Thymus (tissue), 11 donors: ENCODE measurements around the gene RD3L. TPM values are rescaled to one million over a fixed set of nuclear protein-coding genes. Genes with fewer than 3 reads are reported as not detected.

Experiments
- DNase-seq, 9 donors: peaks; one replicate each; pipeline ENCODE4 v3.0.0-alpha.2; 2013; ENCODE audit warnings: low spot score in 9 of 9, low read depth in 6 of 9, missing footprints in 1 of 9
- H3K27ac ChIP-seq, 2 donors: one replicate each; pipeline ENCODE4 v1.5.1; 2013; ENCODE audit warnings: control low read depth in 1 of 2, low read depth in 1 of 2, low read length in 1 of 2, mild to moderate bottlenecking in 1 of 2, moderate library complexity in 1 of 2
- H3K27me3 ChIP-seq, 2 donors: one replicate each; pipeline ENCODE4 v1.5.1; 2013; ENCODE audit warnings: low read length in 1 of 2; ENCODE audit not compliant: control insufficient read depth in 2 of 2, insufficient read depth in 1 of 2
- H3K36me3 ChIP-seq, 2 donors: one replicate each; pipeline ENCODE4 v1.5.1; 2013; ENCODE audit warnings: low read length in 1 of 2, mild to moderate bottlenecking in 1 of 2, moderate library complexity in 1 of 2; ENCODE audit not compliant: control insufficient read depth in 2 of 2, insufficient read depth in 2 of 2
- H3K4me1 ChIP-seq, 2 donors: one replicate each; pipeline ENCODE4 v1.5.1; 2013; ENCODE audit warnings: low read length in 2 of 2; ENCODE audit not compliant: control insufficient read depth in 2 of 2, insufficient read depth in 2 of 2
- H3K4me3 ChIP-seq, 2 donors: one replicate each; pipeline ENCODE4 v1.5.1; 2013; ENCODE audit warnings: low read length in 2 of 2, control low read depth in 1 of 2, mild to moderate bottlenecking in 1 of 2
- H3K9me3 ChIP-seq, 2 donors: one replicate each; pipeline ENCODE4 v1.5.1; 2013; ENCODE audit warnings: low read length in 1 of 2, mild to moderate bottlenecking in 1 of 2; ENCODE audit not compliant: control insufficient read depth in 2 of 2, insufficient read depth in 1 of 2
- WGBS: extraction: QIAGEN DNeasy Blood & Tissue Kit; methylation state at CpG from one replicate; pipeline ENCODE4 v1.1.7; 2013; 5-methylcytosine and 5-hydroxymethylcytosine counted together
- polyA plus RNA-seq: library from polyadenylated mRNA; stranded (reverse); fragments of 200-250 nt; gene quantifications from one replicate; pipeline ENCODE4 v1.2.3, GENCODE V29; 2013
- total RNA-seq: library from RNA; stranded (reverse); fragments of 120-200 nt; gene quantifications from one replicate; pipeline ENCODE4 v1.2.4, GENCODE V29; 2013
- donor health status: healthy.

RD3L gene
- total and polyA plus RNA-seq, 2 donors, result not detected

GRCh38 chr14:103899833-103900232, 42.5 kb downstream of the RD3L start:
- Histone ChIP-seq H3K4me1 (peaks cover 0 to 3% of the 10 kb centered on the region in 2 donors), H3K27me3 (no peaks in the 10 kb centered on the region), H3K9me3 (no peaks in the 10 kb centered on the region), H3K27ac (no peak overlapping the region), H3K4me3 (no peak overlapping the region), H3K36me3 (no peaks in the 10 kb centered on the region)
- WGBS, result 94% methylated on average over 14 of the region's 14 CpGs
- DNase-seq, result no peak

- no peak overlapping the region for H3K27ac ChIP-seq
- H3K36me3 ChIP-seq, result no peaks in the 10 kb centered on the region
- no peaks in the 10 kb centered on the region for H3K9me3 ChIP-seq
- H3K4me1 ChIP-seq, result peaks cover 0 to 3% of the 10 kb centered on the region in 2 donors
- 70% methylated on average over 13 of the region's 13 CpGs for WGBS
- H3K27me3 ChIP-seq, result no peaks in the 10 kb centered on the region
- H3K4me3 ChIP-seq, result no peak overlapping the region
- no peak for DNase-seq
These were observed 43.0 kb downstream of the RD3L start for GRCh38 chr14:103899316-103899715.

GRCh38 chr14:103898711-103899110, 43.6 kb downstream of the RD3L start:
- WGBS, result 91% methylated on average over 9 of the region's 9 CpGs
- Histone ChIP-seq H3K4me1 (peaks cover 0 to 3% of the 10 kb centered on the region in 2 donors), H3K4me3 (no peak overlapping the region), H3K27ac (no peak overlapping the region), H3K9me3 (no peaks in the 10 kb centered on the region), H3K36me3 (no peaks in the 10 kb centered on the region), H3K27me3 (no peaks in the 10 kb centered on the region)
- DNase-seq, result no peak

GRCh38 chr14:103898204-103898603, 44.1 kb downstream of the RD3L start:
- Histone ChIP-seq H3K36me3 (no peaks in the 10 kb centered on the region), H3K9me3 (no peaks in the 10 kb centered on the region), H3K27ac (no peak overlapping the region), H3K4me1 (peaks cover 0 to 3% of the 10 kb centered on the region in 2 donors), H3K4me3 (no peak overlapping the region), H3K27me3 (no peaks in the 10 kb centered on the region)
- no peak for DNase-seq
- WGBS, result 94% methylated on average over 4 of the region's 4 CpGs

DNA sequence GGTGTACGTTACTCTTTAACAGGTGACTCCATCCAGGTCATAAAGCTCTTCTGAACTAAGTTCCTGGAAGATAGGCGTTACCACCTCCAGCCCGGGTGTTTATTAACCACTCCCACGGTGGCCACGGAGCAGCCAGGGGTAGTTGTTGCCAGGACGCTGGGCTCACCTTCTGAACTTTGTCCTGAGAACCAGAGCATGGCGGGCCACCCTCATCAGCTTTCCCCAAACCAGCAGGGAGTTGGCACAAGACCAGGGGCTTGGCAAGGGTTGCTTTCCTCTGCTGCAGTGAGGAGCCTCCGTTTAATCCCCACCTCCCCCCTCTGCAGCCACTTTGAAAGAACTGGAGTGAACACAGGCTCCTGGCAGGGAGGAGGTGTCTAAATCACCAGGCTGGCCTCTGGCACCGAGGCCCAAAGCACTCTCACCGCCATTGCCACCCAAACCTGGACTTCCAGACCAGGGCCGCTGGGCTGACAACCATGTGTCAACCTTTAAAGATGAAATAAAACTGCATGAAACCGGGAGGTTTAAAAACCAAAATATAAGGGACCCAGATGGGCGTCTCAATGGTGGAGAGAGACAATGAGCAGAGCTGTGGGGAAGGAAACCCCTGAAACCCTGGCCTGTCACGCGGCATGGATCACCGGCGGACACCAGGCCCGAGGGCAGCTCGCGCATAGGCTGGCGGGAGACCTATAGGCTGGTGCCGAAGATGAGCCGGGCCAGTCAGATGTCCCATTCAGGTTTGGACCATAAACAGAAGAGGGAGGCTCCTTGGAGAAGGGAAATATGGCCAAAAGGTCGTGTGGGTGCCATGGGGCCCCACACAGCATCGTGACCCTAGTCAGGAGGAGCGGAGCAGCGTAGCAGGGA, 45.0 kb downstream of the RD3L start:
- 91% methylated on average over 27 of the region's 27 CpGs for WGBS
- no peaks in the 10 kb centered on the region for H3K36me3 ChIP-seq
- no peak for DNase-seq
- H3K4me1 ChIP-seq, result peaks cover 0 to 3% of the 10 kb centered on the region in 2 donors
- H3K27ac ChIP-seq, result no peak overlapping the region
- H3K27me3 ChIP-seq, result no peaks in the 10 kb centered on the region
- H3K4me3 ChIP-seq, result no peak overlapping the region
- no peaks in the 10 kb centered on the region for H3K9me3 ChIP-seq

- no peak for DNase-seq
- no peak overlapping the region for H3K4me3 ChIP-seq
- H3K27ac ChIP-seq, result no peak overlapping the region
These were observed 45.8 kb downstream of the RD3L start for GRCh38 chr14:103896578-103896977.

DNA sequence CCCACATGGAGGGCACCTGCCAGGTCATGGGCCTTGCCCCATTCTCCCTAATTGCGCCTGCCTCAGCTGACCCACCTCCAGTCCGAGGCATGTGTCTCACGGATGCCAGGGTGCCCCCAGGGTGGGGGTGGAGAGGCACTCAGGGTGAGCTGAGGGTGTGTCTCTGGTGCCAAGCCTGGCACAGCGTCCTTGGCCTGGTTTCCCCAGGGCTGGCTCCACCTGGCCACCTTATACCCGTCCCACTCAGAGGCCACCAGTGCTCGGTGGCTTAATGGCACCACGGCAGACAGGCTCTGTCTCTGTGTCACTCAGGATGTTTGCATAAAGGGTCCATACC, 47.6 kb downstream of the RD3L start:
- H3K27ac ChIP-seq, result no peak overlapping the region
- H3K4me1 ChIP-seq, result no peaks in the 10 kb centered on the region
- H3K4me3 ChIP-seq, result no peak overlapping the region
- WGBS, result 97% methylated on average over 7 of the region's 7 CpGs
- H3K9me3 ChIP-seq, result no peaks in the 10 kb centered on the region
- DNase-seq, result no peak
- no peaks in the 10 kb centered on the region for H3K27me3 ChIP-seq
- H3K36me3 ChIP-seq, result no peaks in the 10 kb centered on the region

More at GRCh38 chr14:103896578-103896977, 45.8 kb downstream of the RD3L start:
- Histone ChIP-seq H3K4me1 (peaks cover 0 to 3% of the 10 kb centered on the region in 2 donors), H3K36me3 (no peaks in the 10 kb centered on the region), H3K9me3 (no peaks in the 10 kb centered on the region), H3K27me3 (no peaks in the 10 kb centered on the region)
- 81% methylated on average over 6 of the region's 6 CpGs for WGBS

GRCh38 chr14:103894034-103894722, 48.2 kb downstream of the RD3L start:
- no peak for DNase-seq
- no peak overlapping the region for H3K27ac ChIP-seq
- no peaks in the 10 kb centered on the region for H3K27me3 ChIP-seq
- no peaks in the 10 kb centered on the region for H3K4me1 ChIP-seq
- no peaks in the 10 kb centered on the region for H3K9me3 ChIP-seq
- no peaks in the 10 kb centered on the region for H3K36me3 ChIP-seq
- no peak overlapping the region for H3K4me3 ChIP-seq
- 90% methylated on average over 26 of the region's 26 CpGs for WGBS

GRCh38 chr14:103892247-103892646, 50.1 kb downstream of the RD3L start:
- H3K4me1 ChIP-seq, result no peaks in the 10 kb centered on the region

More at GRCh38 chr14:103892247-103892646, 50.1 kb downstream of the RD3L start:
- no peaks in the 10 kb centered on the region for H3K9me3 ChIP-seq
- 97% methylated on average over 8 of the region's 8 CpGs for WGBS
- H3K4me3 ChIP-seq, result no peak overlapping the region
- H3K27ac ChIP-seq, result no peak overlapping the region
- H3K36me3 ChIP-seq, result no peaks in the 10 kb centered on the region
- H3K27me3 ChIP-seq, result no peaks in the 10 kb centered on the region
- DNase-seq, result no peak
